K562 (cell line): ENCODE data around the gene CCNY.

Experiments used
- ATF7 ChIP-seq: fragments of 450-650 bp; IDR thresholded peaks from 2 replicates; pipeline ENCODE4 v1.7.1; 2014; ENCODE audit warnings: mild to moderate bottlenecking, moderate library complexity
- CBX3 ChIP-seq, 2 experiments: IDR thresholded peaks; 1 replicate in 1 of 2; 2 replicates in 1 of 2; pipeline ENCODE4 v1.6.1; 2012; ENCODE audit warnings: inconsistent platforms in 2 of 2, low read length in 2 of 2, borderline replicate concordance in 1 of 2, control low read depth in 1 of 2
- CTCF ChIP-seq, 3 experiments: IDR thresholded peaks in 2 of 3; conservative IDR thresholded peaks in 1 of 3; 2 replicates each; pipeline ENCODE4 v1.5.1; 2011 to 2012; ENCODE audit warnings: low read length in 3 of 3, mild to moderate bottlenecking in 3 of 3, control low read depth in 2 of 3, improper control_type of control experiment in 1 of 3, inconsistent platforms in 1 of 3, low read depth in 1 of 3, mixed read lengths in 1 of 3, moderate library complexity in 1 of 3; ENCODE audit not compliant: insufficient read depth in 2 of 3
- KHSRP ChIP-seq: fragments of 450-650 bp; IDR thresholded peaks from 2 replicates; pipeline ENCODE4 v1.6.1; 2017
- NFIC ChIP-seq: fragments of 450-650 bp; IDR thresholded peaks from 2 replicates; pipeline ENCODE4 v1.6.1; 2017; ENCODE audit warnings: mild to moderate bottlenecking, inconsistent platforms
- PREB ChIP-seq: sonication (generic); formaldehyde crosslinking; IDR thresholded peaks from 2 replicates; pipeline ENCODE4 v1.8.1; 2023; ENCODE audit warnings: mild to moderate bottlenecking, missing genetic modification reagents
- TAF15 ChIP-seq: fragments of 200-400 bp; formaldehyde crosslinking; IDR thresholded peaks from 2 replicates; pipeline ENCODE4 v1.6.1; 2017; ENCODE audit warnings: mild to moderate bottlenecking, low read depth, low read length, moderate library complexity
- TRIM28 ChIP-seq: fragments of 450-650 bp; IDR thresholded peaks from 2 replicates; pipeline ENCODE4 v1.6.1; 2017
- ZNF518B ChIP-seq: fragments of 250-450 bp; sonication (Bioruptor Pico); IDR thresholded peaks from 2 replicates; pipeline ENCODE4 v1.5.0; 2021; ENCODE audit warnings: mild to moderate bottlenecking, moderate library complexity

- no peak for TF ChIP-seq ATF7
- no peak for TF ChIP-seq PREB (CRISPR knock-in tag)
- peak; percentile 14 to 41 (median 36); a peak in 4 of 6 replicates for TF ChIP-seq CTCF (IDR thresholded peaks at IDR 0.05 in 2 of 3, conservative IDR thresholded peaks at IDR 0.05 in 1 of 3; ENCODE audit: insufficient read depth in 2 of 3, low read depth in 1 of 3, low read length in 3 of 3)
- no peak for TF ChIP-seq CBX3 (IDR thresholded peaks at IDR 0.05; ENCODE audit: borderline replicate concordance in 1 of 2, low read length in 2 of 2)
- TF ChIP-seq KHSRP, result no peak
- TF ChIP-seq NFIC, result no peak
- TF ChIP-seq TAF15, result no peak
- no peak for TF ChIP-seq TRIM28
- TF ChIP-seq ZNF518B (CRISPR knock-in tag), result no peak
These were observed 277.4 kb downstream of the CCNY start for GRCh38 chr10:35613597-35614226.
